Bone marrow (tissue), 2 donors: ENCODE results near the gene UFSP2.
"Not testable (repeated sequence)": the region's sequence is repeated elsewhere in the genome, so short reads cannot be mapped to it uniquely, and the experiment has no call there.

ENCODE experiments used
- DNase-seq, 2 donors: peaks; one replicate each; lab custom pipeline; 2025; lab: John Stamatoyannopoulos, UW

Gene UFSP2

DNA sequence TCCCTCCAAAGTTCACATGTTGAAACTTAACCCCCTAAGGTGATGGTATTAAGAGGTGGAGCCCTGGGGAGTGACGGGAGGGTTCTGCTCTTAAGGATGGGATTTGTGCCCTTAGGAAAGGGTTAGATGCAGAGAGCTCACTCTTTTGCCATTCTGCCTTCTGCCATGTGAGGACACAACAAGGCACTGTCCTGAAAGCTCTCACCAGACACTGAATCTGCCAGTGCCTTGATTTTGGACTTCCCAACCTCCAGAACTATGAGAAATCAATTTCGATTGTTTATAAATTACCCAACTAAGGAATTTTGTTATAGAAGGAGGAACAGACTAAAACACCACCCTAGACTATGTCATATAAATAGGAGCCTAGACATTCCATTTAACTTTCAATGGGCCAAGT, 41.7 kb downstream of the UFSP2 start:
- no peak for DNase-seq

DNA sequence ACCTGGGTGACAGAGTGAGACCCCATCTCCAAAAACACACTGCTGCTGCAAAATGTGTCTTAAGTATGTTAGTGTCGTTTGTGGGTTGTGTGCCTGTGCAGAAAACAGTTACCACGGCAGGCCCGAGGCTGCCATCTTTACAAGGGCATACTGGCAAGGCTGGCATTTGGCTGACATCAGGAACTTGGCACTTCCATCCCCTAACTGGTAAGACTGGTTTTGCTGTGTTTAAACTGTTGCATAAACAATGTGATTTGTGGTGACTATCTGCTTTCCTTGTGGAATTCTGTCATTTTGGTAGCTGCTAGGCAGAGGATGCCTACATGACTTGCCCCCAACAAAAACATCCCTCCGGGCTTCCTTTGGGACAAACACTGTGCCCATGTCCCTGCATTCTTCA, 42.3 kb downstream of the UFSP2 start:
- no peak for DNase-seq

DNA sequence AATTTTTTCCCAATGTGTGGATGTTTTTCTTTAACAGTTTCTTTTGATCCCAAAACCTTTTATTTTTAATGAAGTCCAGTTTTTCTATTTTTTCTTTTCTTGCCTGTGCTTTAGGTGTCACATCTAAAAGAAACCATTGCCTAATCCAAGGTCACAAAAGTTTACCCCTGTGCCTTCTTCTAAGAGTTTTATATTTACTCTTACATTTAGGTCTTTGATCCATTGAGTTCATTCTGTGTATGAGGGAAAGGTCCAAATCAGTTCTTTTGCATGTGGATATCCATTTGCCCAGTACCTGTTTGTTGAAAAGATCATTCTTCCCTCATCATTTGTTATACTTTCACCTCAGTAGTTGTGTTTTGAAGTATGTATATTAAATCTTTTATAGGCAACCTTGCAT, 43.0 kb downstream of the UFSP2 start:
- DNase-seq, result no peak

DNA sequence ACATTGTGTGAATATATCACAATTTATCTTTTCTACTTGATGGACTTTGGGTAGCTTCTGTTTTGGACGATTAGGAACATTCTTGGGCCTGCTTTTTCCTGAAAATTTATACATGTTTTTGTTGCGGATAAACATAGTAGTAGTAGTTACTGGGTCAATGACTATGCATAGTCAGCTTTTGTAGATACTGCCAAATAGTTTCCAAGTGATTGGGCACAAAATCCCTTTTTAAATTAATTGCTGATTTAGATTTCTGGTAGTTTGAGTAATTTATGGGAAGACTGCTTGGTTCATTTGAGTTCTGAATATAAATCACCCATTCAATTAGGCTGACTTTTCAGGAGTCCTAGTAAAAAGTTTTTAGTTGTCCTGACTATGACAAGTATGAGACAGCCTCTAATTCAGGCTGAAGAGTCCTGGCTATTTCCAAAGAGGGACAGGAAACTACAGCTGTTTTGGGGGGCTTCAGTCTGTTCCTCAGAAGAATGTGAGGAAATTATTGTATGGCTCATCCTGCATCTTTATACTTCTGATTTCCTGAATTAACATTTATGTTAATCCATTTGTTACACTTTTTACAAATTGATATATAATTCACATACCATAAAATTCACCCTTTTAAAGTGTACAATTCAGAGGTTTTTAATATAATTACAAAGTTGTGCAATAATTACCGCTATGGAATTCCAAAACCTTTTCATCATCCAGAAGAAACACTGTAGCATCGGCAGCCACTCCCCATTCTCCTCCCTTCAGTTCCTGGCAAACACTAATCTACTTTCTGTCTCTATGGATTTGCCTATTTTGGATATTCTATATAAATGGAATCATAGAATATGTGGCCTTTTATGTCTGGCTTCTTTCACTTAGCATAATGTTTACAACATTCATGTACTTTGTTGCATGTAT, 44.2 kb downstream of the UFSP2 start:
- DNase-seq, result no peak

DNA sequence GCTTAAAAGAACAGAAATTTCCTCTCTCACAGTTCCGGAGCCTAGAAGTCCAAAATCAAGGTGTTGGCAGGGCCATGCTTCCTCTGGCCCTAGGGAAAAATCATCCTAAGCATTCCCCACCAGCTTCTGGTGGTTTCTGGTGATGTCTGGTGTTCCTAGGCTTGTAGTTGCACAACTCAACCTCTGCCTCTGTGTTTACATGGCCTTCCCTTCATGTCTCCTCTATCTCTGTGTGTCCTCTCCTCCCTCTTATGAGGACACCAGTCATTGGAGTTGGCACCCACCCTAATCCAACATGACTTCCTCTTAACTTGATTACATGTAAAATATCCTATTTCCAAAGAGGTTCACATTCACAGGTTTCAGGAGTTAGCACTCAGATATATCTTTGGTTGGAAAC, 45.4 kb downstream of the UFSP2 start:
- no peak for DNase-seq

DNA sequence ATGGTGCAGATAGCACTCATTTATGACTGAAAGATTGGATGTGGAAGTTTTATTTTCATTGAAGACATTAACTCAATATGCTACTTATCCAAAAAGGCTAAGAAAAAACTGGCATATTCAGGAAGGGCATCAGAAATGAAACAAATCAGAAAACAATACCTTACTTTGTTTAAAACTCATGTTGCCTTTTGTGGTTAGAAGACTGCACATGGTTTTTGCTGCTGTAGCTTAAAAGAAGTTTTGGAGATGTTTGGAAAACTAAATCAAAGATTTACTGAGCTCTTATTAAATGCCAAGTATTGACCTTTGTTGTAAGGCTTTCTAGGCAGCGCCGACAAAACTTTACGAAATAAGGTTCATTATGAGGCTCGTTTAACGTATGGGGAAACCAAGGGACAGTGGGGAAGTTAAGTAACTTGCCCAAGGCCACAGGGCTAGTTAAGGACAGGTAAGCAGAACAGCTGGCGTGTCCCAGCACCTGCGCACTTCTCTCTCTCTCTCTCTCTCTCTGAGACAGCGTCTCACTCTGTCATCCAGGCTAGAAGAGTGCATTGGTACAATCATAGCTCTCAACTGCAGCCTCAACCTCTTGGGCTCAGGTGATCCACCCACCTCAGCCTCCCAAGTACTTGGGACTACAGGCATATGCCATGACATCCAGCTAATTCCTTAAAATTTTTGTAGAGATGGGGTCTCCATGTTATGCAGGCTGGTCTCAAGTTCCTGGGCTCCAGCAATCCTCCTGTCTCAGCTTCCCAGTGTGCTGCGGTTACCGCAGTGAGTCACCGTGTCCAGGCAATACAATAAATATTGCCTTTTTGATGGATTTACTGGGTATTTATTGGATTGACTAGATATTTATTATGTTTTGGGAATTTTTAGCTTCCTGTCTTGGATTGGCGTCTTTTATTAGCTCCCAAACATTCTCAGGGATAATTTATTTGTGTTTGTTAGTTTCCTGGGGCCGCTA, 46.2 kb downstream of the UFSP2 start:
- no peak for DNase-seq

DNA sequence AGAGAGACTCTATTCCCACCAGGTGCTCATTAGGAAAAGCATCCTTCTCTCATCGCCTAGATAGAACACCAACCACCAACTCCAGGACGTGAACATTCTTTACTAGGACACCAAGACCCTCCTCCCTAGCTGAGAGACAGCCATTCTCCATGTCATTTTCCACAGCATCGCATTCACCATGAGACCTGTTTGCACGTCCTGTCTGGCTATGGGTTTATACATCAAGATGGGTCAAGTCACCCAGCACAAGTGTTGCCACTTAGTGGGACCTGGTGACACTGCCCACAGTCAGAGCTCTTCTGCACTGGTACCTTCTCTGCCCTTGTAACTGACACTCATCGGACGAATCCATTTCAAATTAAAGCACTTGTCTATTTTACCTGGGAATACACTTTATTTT, 47.5 kb downstream of the UFSP2 start:
- no peak for DNase-seq

DNA sequence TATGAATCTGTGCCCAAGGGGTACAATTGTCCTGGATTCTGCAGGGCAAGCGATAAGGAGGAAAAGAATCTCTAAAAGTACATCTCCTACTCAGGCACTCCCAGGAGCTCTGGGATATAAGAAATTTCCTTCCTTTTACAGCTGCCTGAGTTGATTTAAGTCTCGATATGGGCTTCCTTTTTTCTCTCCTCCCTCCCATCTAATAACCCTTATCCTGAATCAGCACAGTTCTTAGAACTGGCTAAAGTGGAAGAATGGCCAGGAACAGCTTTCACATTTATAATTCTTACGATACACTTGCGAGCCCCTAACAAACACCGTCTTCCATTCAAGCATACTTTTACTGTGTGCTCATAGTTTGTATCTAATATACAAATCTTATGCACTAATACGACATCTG, 51.2 kb downstream of the UFSP2 start:
- no peak for DNase-seq

DNA sequence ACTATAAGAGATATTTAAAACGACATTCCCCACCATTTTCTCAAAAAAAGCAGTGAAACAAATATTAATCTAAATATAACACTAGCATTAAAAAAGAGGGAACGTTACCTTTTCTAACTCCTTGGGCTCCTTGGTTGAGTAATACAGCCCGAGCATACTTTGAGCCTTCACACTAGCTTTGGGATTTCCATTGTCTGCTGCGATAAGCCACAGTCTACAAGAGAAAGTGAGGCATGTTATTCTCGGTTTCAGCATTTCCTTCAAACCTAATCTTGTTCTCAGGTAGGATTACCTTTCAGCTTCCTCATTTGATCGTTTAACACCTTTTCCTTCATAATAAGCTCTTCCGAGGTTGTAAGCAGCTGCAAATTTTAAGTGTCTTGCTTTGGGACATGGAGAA, 51.7 kb downstream of the UFSP2 start:
- no peak for DNase-seq

DNA sequence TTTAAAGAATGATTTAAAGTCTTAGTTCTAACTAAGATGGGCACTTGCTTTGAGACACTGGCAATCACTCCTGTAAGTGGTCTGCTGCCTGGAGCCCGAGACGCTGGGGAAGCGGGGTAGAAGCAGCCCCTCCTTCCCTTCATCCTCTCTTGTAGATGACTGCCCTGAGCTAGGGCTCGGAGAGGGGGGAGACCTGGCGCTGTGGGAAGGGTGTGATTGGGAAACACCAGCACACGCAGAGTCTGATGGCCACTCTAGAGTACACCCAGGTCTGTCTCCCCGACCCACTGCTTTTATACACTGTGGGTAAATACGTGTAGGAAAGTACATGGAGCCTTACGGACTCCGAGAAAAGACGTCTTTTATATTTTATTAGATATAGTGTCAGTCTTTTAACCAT, 54.1 kb downstream of the UFSP2 start:
- DNase-seq, result no peak

DNA sequence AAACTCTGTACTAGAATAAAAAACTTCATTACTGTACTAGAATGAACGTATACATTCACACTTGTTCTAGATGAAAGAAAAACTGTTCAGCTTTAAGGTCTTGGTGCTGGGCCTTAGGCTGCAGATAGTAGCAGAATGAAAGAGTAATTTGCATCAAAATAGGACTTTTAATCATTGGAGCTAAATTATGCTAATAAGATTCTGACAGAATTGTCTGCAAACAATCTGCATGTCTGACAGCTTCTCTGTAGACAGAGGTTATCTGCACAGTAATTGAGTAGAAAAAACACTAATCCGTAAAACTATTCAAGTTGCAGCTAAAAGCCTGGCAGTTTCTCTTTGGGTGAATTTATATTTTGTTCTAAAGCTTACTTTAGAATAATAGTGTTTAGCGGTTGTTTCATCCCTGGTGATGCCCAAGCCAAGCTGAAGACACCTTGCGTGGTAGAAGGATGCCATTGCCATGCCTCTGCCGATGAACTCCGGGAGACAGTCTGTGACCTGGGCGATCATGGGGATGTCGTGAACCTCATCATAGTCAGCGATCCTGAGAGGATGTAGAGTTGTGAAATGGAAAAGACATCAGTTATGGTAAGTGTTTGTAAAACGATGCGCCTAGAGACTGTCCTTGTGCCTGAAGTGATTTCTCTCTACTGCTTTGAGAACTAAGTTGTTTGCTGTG, 55.4 kb downstream of the UFSP2 start:
- DNase-seq, result no peak

DNA sequence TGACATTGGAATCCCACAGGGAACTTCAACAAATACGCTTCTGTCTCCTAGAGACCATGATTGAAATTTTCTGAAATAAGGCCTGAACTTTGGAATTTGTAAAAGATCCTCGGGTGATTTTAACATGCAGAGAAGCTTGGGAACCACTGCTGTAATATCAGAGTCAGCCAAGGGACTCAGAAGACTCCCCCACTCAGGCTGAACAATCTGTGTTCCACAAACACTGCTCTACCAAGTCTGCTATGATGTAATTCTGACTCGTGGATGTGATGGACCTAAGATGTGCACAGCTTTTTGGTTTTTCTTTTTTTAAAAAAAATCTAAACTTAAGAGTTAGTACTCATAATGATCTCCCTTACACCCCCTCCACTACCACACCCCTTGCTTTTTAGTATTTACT, 56.0 kb downstream of the UFSP2 start:
- DNase-seq, result no peak

DNA sequence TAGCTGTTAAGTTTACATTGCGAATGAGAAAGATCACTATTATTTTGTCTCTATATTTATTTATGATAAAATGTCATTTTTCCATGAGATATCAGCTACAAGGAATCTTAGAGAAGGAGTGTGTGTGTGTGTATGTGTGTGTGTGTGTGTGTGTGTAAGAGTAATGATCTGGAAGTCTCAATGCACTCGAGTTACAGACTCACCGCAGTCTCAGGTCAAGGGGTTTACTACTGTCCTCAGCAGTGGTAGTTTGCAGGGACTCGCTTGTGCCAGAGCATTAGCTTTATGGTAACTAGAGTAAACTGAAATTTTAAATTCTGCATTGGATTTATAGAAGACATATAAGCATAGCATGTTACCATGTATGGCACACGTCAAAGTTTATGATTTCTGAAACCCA, 60.9 kb downstream of the UFSP2 start:
- no peak for DNase-seq

DNA sequence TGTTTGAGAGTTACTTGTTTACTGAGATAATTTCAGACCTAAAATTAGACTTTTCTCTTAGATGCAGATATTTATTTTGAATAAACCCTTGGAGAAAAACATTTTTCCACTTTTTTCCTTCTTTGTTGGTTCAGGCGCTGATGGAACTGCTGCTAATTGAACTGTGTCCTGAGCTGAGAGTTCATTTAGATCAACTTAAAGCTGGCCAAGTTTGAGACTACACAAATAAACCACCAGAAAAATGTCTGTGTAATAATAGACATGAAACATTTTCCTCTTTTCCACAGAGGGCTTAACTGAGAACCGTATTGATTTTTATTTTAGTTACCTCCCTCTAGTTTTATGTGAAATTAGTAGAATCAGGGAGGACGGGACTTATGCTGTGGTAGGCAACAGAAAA, 62.5 kb downstream of the UFSP2 start:
- no peak for DNase-seq

DNA sequence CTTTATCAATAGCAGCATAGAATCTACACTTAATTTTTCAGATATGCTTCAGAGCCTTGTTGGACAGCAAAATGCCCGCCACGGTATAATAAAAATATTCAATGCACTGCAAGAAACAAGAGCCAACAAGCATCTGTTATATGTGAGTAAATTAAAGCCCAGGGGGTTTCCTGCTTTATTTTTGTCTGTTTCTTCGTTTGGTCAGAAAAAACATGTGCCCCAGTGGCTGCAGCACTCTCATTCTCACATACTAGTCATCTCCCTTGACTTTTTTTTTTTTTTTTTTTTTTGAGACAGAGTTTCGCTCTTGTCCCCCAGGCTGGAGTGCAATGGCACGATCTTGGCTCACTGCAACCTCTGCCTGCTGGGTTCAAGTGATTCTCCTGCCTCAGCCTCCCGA, 63.2 kb downstream of the UFSP2 start:
- not testable (repeated sequence) for DNase-seq

DNA sequence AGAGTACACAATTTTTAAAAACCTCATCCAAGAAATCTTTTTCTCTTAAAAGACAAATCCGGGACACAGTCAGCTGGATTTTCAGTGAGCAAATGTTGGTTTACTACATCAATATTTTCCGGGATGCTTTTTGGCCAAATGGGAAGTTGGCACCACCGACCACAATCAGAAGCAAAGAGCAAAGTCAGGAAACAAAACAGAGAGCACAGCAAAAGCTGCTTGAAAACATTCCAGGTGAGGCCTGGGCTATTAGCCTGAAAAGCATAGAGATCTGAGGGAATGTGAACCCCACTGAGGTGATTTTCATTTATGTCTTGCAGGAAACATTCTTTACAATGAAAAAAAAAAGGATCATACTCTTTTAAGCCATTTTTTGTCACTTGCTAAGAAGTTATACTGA, 63.9 kb downstream of the UFSP2 start:
- DNase-seq, result no peak

DNA sequence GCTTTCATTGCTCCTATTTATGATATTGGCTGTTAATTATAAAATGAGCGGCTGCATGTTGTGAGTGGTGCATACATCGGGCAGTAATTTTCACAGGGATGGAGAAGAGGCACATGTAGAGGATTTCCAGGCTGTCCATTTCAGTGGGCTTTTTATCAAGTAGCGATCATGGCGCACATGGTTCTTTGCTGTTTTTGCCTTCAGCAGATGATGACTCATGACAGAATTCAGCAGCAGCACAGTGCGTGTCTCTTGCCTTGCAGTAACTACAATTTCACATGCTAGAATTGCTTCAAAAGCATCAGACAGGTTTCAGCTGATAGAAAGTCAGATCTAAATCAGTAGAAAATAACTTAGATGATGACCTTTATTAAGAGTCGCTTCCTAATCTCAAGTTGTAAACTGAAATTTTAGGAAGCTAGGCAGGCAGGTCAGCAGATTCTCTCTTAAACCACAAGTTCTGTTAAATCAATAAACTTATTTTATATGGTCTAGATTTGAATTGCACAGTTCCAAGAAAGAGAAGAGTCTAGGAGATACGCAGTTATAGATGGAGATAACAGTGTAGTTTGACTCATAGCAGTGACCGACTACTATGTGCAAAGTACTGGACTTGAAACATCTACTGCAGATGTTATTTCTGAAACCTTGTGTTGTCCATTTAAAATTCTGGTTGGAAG, 65.9 kb downstream of the UFSP2 start:
- no peak for DNase-seq

DNA sequence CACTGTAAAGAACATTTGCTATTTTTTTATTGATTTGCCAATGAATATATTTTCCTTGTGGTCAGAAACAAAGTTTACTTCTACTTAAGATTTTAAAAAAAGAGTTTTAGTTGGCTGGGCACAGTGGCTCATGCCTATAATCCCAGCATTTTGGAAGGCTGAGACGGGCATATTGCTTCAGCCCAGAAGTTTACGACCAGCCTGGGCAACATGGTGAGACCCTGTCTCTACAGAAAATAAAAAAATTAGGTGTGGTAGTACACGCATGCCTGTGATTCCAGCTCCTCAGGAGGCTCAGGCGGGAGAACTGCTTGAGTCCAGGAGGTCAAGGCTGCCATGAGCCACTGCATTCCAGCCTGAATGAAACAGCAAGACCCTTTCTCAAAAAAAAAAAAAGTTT, 66.8 kb downstream of the UFSP2 start:
- no peak for DNase-seq

DNA sequence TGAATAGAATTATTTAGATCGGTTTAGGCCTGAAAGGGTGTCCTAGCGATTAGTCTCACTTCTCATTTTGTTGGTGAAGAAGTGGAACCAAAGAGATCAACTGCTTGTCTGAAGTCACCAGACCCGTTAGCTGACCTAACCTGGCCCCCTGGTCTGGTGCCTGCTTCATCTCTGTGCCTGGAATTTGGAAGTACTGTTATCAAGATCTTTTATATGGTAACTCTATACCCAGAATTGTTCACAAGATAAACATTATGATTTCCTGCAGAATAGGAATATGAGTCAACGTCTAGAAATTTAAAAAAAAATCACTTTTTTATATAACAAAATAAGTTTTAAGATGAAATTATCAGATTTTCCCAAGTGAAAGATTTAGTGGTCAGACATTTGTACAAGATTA, 67.2 kb downstream of the UFSP2 start:
- DNase-seq, result no peak

DNA sequence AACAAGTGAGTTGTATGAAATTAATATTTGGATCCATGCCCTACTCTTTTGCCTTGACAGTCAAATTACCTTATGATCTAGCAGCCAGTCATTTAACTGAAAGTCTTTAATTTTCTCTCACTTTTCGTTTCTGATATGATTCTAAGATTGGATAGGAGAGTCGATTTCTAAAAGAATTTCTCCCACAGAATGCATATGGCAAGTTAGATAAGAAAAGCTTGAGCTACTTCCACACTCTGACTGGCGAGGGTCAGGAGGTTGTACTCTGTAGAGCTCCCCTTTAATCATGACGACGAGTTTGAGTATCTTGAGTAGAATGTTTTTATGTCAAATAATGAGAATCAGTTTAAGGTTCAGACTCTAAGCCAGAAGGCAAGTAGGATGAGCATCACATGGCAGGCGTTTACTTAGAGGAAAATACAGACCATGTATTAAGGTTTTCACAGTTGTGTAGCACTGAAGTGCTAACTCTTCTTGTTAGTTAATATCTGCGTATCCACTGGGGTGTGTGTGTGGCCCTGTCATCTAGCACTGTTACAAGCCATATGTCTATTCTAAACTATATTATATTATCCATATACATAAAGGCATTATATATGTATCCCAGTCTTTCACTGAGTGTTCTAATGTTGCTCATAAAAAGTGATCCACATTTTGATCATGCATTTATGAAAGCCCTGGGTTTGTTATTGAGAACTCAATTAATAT, 67.9 kb downstream of the UFSP2 start:
- no peak for DNase-seq

DNA sequence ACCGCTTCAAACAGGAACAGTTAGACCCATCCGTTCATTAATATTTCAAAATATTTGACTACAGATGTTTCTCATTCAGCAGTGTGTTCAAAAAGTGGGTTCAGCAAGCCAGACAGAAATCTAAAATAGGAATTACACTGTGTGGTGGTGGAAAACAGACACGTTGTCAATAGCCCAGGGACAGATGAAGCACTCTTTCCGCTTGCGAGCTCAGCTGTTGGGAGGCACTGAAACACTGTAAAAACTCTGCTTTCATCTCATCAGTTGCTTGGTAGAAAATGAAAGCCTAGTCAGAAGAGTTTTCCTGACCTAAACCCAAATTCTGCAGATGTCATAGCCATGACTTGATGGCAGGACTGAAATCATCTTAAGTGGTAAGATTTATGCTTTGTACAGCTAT, 68.6 kb downstream of the UFSP2 start:
- DNase-seq, result no peak
